Stimulated activated CD8-positive, alpha-beta memory T cell treated with anti-CD3 and anti-CD28 coated beads, Interleukin-4, amount 100 ng/mL, for 24 hours (primary cell): ENCODE data around the gene DAGLB.
A peak's percentile ranks its signal among the peaks of the same experiment; 100 is the strongest.
"Not testable (repeated sequence)": the region's sequence is repeated elsewhere in the genome, so short reads cannot be mapped to it uniquely, and the experiment has no call there.

Experiments used
- DNase-seq: peaks from one replicate; pipeline ENCODE4 v3.0.0-alpha.2; 2020; ENCODE audit warnings: low read depth

Gene DAGLB

DNA sequence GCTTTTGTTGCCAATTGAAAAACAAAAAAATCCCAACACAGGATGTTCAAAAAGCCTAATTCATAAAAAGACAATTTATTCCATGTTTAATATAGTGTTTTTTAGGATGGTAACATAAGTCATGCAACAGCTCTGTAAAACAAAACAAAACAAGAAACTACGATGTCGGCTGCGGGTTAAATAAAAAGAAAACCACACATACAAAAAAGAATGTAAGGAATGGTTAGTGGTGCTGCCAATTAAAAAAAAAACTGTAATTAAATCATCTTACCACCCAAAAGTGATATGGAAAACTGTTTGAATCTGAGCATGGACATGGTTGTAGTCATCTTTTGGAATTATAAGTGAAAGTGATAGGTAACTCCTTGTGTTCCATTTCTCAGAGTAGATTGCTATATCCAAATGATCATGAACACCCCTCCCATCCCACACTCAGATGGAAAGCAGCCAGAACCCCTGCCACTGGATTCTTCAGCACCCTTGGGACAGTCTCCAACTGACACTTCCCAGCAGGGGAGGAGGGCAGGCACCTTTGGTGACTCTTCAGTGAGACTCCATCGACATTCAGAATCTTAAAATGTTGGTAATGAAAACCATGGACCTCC is 14.3 kb upstream of the DAGLB start:
- no peak for DNase-seq

DNA sequence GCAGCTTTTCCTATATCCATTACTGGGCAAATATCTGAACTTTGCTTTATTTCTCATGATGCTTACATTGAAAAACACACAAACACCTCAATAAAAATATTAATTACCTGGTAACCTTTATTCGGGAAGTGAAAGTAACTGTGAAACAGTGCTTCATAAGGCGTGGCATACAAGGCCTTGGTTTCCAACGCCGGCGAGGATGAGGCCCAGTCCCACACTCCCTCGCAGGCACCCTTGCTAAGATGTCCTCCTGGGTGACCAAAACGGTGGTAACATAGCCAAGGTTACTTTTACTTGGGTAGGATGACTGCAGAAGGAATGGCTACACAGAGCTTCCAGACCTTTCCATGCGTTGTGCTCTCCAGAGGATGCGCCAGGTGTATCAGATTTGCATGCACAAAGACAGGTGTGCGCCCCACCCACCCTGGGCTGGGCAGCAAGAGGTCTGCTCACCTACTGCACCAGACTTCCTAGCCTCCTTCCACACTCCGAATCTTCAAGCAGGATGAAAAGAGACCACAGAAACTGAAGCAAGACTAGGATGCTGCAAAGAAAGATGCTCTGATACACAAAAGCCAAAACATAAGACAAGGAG is 13.3 kb upstream of the DAGLB start:
- no peak for DNase-seq

DNA sequence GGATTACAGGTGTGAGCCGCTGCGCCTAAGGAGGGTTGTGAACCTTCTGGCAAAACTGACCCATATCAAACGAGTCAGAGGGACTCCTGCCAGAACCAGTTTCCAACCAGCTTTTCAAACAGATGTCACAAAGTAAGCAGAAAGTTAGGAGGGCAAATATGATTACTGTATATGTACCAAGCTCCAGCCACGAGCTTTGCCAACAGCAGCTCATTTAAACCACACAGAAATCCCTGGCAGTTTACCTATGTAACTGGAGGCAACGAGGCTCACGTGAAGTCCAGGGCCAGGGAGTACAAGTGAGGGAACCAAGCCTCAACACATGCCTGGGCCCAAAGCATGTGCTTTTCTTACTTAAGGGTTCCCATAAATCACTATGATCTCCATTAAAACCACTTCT is 12.5 kb upstream of the DAGLB start:
- DNase-seq: no peak

DNA sequence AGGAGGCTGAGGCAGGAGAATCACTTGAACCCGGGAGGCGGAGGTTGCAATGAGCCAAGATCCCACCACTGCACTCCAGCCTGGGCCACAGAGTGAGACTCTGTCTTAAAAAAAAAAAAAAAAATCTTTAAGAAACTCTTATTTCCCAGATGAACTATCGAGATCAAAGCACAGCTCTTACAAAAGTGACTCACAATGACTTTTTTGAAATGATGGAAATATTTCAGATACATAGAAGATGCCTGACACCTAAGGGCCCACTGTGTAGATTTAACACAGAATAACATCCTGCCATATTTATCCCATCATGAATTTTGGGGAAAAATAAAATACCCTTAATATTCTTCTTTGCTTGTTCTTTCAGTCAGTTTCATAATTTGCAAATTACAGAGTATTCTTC is 10.9 kb upstream of the DAGLB start:
- DNase-seq: not testable (repeated sequence)

DNA sequence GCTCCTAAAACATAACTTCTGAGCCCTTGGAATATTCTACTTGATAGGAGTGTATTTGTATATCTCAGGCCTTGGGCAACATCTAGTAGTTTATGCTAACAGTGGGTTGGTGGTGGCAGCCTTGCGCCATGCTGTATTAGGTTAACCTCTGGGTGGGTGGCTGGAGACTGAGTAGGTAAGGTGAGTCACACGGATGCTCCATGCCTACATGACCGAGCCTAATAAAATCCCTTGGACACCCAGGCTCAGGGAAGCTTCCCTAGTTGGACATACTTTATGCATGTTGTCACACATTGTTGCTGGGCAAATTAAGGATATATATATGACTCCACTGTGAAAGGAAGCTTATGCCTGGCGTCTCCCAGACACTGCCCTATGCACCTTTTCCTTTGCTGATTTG is 6.0 kb upstream of the DAGLB start:
- no peak for DNase-seq

DNA sequence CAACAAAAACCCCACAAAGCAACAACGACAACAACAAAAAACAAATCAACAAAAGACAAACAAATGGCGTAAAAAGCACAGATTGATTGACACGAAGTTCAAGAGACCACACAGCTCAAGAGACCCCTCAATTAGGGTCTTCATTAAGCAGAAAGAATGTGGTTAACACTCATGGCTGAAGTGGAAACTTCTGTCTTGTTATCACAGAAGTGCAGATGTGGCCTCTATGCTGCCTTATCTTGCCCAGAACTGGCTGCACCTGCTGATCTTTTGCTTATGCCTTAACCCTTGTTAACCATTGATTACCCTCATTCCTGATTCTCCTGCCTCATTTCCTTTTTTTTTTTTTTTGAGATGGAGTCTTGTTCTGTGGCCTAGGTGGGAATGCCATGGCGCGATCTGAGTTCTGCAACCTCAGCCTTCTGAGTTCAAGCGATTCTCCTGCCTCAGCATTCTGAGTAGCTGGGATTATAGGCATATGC is 3.5 kb upstream of the DAGLB start:
- no peak for DNase-seq

DNA sequence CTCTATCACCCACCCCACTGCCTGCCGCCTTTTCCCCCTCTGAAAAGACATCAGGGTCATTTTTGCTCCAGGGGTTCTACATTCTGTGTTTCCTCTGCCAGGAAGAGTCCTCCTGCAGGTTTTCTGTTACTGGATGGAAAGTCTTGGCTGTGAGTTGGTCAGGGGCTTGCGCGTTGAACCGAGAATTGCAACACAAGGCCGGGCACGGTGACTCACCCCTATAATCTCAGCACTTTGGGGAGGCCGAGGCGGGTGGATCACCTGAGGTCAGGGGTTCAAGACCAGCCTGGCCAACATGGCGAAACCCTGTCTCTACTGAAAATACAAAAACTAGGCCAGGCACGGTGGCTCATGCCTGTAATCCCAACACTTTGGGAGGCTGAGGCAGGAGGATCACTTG is 2.8 kb upstream of the DAGLB start:
- DNase-seq: not testable (repeated sequence)

DNA sequence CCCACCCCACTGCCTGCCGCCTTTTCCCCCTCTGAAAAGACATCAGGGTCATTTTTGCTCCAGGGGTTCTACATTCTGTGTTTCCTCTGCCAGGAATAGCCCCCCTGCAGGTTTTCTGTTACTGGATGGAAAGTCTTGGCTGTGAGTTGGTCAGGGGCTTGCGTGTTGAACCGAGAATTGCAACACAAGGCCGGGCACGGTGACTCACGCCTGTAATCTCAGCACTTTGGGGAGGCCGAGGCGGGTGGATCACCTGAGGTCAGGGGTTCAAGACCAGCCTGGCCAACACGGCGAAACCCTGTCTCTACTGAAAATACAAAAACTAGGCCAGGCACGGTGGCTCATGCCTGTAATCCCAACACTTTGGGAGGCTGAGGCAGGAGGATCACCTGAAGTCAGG is 2.1 kb upstream of the DAGLB start:
- not testable (repeated sequence) for DNase-seq

DNA sequence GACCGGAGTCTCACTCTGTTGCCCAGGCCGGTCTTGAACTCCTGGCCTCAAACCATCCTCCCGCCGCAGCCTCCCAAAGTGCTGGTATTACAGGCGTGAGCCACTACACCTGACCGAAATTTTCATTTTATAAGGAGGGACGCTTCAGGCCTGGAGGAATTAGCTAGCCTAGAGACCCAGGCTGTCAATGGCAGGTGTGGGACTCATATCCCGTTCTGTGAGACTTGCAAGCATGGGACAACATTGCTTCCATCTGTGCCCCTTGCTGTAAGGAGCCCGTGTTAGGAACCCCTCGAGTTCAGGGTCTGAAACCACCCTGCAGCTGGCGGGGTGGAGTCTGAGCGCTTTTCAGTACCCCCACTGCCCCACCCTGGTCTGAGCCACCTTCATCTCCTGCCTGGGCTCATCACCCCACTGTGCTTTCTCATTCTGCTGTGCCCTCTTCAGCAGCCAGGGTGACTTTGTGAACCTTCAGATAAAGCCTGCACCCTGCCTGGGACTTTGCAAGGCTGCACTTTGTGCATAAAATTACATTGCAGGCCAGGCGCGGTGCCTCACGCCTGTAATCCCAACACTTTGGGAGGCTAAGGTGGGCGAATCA is 1.3 kb upstream of the DAGLB start:
- no peak for DNase-seq

DNA sequence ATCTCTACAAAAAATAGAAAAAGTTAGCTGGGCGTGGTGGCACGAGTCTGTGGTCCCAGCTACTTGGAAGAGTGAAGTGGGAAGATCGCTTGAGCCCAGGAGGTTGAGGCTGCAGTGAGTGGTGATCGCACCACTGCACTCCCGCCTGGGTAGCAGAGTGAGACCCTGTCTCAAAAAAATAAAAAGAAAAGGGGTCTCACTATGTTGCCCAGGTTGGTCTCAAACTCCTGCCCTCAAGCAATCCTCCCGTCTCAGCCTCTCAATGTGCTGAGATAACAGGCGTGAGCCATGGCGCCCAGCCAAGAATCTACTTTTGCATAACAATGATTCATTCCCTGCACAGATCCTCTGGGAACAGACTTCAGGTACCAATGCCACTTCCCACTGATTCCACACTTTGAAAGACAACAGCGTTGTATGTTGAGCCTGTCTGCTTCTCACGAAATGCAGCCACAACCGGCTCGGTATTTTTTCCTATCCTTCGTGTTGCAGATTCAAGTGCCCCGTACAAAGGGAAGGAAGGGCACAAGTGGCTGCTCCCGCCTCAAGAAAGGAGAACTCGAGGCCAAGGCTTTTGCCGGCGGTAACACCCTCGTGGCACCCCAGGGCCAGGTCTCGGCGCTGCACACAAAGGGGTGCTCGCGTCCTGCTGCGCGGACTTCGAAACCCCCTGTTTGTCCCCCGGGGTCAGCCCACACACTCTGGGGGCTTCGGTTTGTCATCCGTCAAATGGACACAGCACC is 745 bp downstream of the DAGLB start:
- DNase-seq: no peak

DNA sequence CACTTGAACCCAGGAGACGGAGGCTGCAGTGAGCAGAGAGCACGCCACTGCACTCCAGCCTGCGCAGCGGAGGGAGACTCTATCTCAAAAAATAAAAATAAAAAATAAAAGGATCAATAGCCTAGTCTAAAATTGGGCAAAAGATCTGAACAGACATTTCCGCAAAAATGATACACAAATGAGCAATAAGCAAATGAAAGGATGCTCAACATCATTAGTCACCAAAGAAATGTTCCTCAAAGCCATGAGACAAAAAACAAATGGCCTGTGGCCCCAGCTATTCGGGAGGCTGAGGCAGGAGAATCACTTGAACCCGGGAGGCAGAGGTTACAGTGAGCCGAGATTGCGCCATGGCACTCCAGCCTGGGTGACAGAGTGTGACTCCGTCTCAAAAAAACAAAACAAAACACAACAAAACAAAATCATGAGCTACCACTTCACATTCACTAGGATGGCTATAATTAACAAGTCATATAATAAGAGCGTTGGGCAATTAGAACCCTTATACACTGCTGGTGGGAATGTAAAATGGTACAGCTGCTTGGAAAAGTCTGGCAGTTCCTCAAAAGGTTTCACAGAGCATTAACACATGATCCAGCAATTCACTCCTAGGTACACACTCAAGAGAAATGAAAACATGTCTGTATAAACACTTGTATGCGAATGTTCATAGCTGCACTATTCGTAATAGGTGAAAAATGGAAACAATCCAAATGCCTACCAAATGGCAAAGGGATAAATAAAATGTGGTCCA is 3.1 kb downstream of the DAGLB start:
- no peak for DNase-seq

DNA sequence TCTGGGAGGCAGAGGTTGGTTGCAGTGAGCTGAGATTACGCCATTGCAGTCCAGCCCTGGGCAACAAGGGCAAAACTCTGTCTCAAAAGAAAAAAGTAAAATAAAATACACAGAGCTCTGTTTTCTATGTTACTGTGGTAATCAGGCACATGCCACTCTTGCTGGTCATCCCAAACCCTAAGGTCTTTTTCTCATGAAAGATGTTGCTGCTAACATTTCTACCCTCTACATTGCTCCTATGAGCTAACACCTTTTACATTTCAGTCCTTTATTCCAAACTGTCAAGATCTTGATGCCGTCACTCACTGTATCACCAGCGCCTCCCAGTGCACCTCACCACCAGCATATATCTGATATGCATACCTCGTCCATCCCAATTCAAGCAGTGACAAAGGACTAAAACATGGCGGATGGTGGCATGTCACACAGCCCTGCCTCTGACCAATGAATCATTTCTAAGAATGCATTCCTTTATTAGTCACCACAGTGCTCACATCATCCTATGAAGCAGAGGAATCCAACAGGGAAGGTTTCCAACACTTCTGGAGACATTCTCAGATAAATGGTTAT is 4.3 kb downstream of the DAGLB start:
- DNase-seq: no peak

DNA sequence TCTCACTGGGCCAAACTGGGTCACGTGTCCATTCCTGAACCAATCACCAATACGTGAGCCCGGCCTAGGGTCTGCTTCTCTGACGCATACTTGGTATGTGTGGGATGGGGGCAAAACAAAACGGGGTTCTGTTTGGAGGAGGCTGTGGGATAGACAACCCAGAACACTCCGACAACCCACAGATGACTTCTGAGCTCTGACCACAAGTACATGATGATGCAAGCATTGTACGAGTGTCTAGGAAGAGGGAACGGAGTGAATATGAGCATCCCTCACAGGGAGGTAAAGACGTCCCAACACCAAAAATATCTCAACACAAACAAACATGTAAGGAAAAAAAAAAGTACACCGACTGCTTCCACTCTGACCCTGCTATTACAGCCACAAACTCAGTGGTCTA is 5.6 kb downstream of the DAGLB start:
- DNase-seq: no peak

DNA sequence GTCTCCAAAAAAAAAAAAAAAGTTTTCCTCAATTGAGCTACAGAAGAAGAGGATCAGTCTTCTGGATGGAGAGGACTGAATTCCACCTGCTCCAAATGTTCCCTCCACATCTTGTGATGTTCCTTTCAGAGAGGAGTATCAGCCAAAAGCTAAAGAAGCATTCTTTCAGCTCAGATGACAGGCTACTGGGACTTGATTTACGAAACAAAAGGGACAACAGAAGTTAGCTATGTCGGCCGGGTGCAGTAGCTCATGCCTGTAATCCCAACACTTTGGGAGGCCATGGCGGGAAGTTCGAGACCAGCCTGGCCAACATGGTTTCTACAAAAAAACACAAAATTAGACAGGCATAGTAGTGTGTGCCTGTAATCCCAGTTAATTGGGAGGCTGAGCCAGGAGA is 7.4 kb downstream of the DAGLB start:
- no peak for DNase-seq

DNA sequence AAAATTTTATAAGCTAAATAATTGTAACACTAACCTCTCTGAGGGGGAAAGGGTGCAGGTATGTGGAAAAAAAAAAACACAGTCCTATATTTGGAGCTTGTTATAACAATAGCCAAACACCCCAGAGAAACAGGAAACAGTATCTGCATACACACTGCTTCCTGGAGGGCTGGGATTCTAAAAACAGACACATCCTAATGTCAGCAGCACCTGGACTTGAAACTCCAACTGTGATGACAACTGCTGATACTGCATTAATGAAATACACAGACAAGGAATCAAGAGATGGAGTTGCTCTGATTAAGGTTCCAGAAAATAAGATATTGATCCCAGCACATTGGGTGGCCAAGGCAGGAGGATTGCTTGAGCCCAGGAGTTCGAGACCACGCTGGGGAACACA is 9.3 kb downstream of the DAGLB start:
- no peak for DNase-seq

DNA sequence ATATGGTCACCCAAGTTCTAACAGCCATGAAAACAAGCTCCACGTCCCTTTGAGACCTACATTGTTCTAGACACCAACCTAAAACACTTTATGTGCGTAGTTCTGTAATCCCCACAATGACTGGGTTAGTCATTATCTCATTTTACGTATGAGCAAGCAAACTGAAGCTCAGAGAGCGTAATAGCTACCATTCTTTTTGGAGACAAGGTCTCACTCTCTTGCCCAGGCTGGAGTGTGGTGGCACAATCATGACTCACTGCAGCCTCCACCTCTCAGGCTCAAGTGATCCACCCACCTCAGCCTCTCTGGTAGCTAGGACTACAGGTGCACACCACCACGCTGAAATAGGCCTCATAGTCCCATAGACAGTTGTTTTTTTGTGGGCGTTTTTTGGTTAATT is 10.5 kb downstream of the DAGLB start:
- no peak for DNase-seq

DNA sequence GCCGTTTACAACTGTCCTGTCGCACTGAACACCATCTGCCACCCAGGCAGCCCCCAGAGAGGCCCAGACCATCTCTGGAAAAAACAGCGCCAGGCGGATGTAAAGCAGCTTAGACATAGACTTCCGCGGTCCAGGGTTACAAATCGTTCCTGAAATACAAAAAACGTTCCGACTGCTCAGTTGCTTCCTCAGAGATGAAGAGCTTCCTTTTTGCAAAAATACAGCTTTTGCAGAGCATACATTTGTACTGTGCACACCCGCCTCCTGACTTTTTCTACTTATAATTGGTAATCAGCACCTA is 11.4 kb downstream of the DAGLB start:
- DNase-seq: no peak

DNA sequence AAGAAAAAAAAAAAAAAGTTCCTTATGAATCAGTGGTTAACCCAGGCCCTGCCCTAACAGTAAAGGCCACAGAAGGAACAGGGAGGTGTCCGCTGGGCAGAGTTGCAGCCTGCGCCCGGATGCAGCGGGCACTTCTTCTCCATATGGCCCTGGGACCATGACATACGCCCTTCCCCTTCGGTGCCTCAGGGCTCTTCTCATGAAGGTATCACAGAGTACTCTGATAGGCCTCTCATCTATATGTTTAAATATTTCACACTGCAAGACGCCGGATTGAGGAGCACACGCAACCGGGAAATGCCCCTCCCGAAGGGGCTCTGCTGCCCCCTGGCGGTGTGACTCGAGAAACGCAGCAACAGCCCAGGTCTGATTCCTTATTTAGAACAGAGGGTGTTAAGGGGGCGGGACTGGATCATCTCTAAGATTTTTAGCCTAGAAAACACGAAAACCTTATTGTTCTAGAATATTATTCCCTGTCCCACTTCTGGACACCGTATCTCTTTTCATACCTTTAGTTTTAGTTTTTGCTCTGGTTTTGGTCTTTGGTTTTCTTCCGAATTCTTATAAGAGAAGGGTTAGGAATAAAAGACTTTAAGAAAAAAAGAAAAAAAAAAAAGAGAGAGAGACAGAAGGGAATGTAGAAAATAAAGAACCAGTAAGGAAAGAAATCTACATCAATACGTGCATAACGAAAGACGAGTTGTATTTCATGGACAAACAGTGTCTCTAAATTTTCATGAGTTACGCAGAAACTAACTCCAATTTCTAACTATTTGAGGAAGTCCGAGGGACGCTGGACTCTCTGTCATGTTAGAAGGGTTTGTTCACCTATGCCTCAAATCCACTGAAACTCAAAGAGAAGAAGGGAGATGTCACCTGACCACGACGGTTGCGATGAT is 12.0 kb downstream of the DAGLB start:
- peak; percentile 78 for DNase-seq

DNA sequence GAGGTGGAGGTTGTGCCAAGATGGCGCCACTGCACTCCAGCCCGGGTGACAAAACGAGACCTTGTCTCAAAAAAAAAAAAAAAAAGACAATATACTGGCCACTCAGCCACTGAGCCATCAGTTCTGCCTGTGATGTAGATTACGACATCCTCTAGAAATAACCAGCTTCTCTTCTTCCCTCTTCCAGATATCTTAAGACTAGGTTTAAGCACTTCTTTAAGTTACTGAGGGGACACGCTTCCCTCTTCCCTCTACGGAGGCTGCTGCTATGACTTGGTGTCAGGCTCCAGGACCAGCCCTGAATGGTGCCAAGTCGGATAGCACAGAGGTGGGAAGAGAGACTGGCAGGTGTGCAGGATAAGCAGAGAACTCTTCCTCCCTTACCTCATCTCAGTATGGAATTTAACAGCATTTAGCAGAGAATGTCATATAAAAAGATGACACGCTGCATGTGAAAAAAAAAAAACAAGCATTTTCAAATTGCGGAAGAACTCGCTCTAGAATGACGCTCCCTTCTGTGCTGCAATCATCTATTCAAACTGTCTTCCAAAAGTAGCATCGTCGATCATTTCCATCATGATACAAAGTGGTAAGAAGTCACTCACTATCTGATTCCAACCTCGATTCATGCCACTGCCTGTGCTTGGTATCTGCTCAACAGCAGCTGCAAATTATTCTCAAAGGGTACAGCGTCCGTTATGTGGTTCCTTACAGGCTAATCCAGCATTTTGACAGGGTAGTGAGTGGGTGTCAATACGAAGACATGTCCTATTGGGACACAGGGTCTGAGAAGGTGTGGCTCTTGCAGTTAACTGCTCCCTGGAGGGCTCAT is 13.8 kb downstream of the DAGLB start:
- DNase-seq: no peak

DNA sequence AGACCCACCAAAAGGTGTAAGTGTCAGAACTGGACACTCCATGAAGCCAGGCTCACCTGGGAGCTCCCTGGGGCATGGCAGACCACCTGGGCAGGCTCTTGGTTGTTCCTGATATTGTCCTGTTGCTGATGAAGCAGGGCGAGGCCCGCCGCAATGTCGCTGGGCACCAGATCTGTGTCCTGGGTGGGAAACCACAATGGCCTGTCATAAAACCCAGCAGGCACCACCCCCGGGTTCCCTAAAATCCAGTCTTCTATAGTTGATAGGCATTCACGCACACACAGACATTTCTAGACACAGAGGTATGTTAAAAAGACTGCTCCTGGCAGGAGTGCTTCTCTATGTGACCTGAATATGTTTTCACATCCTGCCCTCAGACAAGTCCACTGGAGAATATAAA is 15.0 kb downstream of the DAGLB start:
- no peak for DNase-seq
